GM21515 (cell line): ENCODE data around the gene PRKAR1B.

ENCODE experiments used
- ATAC-seq: cut with Tn5 transposase; IDR thresholded peaks from one replicate; pipeline ENCODE4 v1.9.1; 2021; ENCODE audit not compliant: unreplicated experiment

The PRKAR1B gene

DNA sequence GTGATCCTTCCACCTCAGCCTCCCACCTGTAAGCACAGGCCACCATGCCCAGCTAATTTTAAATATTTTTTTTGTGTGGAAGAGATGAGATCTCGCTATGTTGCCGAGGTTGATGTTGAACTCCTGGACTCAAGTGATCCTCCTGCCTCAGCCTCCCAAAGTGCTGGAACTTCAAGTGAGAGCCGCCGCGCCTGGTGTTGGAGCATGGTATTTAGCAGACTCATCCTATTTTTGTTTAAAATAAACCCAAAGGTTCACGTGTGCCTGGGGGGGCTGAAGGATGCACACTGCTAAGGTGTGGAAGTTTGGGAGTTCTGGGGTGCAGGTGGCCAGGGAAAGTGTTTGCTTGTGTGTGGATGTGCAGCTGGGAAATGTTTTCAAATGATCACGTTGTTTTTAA, 225.6 kb downstream of the PRKAR1B start:
- ATAC-seq = no peak

DNA sequence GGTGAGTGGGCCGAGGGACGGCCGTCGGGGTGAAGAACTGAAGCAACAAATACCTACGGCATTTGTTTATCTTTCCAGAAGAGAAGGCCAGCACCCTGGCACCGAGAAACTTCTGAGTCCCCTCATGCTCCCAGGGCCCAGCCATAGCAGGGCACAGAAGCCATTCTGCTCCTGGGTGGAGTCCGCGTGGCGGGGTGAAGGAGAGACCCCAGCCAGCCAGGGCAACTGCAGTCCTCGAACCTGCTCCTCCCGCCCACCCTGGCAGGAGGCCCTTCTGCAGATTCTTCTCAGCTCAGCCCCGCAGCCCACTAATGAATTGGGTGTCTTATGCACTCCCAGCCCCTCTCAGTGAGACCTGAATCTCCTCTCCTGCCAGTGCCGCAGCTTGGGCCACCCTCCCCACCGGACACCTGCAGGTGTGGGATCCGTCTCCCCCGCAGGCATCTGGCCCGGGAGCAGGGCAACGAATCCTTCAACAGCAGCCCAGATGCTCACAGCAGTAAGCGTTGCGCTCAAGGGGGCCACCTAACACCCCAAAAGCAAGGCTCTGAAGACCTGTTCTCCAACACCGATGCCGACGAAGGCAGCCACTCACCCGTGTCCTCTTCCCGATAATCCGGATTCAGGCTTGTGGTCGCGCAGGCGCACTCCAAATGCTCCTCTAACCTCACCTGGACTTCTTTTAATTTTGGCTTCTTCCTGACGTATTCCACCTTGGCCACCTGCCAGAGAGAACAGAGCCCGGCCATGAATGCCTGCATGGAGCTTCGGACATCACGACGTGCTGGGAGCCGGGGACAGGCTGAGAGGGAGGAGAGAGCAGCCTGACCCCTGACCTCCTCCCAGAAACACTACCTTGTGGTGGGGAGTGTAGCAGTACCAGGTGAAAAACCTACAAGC, 226.3 kb downstream of the PRKAR1B start:
- no peak for ATAC-seq

GRCh38 chr7:499853-500485, 227.1 kb downstream of the PRKAR1B start:
- ATAC-seq = no peak
